GM21737 (cell line): ENCODE measurements around the gene FAM118A.
"Not testable (repeated sequence)": the region's sequence is repeated elsewhere in the genome, so short reads cannot be mapped to it uniquely, and the experiment has no call there.

ENCODE experiments used
- ATAC-seq: cut with Tn5 transposase; IDR thresholded peaks from one replicate; pipeline ENCODE4 v1.9.1; 2021; ENCODE audit warnings: mild to moderate bottlenecking, moderate library complexity; ENCODE audit not compliant: unreplicated experiment

The FAM118A gene

DNA sequence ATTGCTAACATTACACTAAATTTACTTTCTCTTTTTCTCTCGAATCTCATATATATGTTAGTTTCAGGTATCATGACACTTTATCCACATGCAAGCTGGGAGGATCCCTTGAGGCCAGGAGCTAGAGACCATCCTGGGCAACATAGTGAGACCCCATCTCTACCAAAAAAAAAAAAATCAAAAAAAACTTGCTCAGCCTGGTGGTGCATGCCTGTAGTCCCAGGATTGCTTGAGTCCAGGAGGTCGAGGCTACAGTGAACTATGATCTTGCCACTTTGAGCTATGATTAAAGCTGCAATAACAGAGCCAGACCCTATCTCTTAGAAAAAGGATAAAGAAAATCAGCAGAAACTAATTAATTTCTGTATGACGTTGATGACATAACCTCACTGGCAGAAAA, 28.7 kb upstream of the FAM118A start:
- ATAC-seq, result no peak

DNA sequence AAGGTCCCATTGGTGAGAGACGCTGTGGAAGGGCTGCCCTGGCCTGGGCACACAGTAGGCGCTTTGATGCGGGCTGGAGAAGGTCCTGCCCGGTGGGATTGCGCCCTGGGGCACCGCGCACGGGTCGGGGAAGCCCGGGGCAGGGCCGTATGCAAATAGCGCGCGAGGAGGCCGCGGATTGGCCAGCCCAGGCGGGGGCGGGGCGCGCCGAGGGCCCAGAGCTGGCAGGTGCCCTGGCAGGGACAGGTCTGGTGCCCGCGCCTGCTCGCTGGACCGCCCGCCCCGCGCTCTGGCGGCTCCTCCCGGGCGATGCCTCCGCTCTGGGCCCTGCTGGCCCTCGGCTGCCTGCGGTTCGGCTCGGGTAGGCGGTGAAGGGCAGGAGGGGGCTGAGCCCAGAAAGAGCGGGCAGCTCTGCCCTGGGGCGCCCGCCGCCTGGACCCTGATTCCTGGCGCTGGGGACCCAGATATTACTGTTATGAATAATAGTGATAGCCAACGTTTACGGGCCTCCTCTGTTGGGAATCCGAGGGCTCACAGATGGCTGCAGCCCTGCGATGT, 24.9 kb upstream of the FAM118A start, which contains the start of gene UPK3A:
Gene UPK3A (plus strand): TSS at position 245 of the 558 bp plus-strand sequence. CDS start 65 bp downstream, at position 310.
- no peak for ATAC-seq

DNA sequence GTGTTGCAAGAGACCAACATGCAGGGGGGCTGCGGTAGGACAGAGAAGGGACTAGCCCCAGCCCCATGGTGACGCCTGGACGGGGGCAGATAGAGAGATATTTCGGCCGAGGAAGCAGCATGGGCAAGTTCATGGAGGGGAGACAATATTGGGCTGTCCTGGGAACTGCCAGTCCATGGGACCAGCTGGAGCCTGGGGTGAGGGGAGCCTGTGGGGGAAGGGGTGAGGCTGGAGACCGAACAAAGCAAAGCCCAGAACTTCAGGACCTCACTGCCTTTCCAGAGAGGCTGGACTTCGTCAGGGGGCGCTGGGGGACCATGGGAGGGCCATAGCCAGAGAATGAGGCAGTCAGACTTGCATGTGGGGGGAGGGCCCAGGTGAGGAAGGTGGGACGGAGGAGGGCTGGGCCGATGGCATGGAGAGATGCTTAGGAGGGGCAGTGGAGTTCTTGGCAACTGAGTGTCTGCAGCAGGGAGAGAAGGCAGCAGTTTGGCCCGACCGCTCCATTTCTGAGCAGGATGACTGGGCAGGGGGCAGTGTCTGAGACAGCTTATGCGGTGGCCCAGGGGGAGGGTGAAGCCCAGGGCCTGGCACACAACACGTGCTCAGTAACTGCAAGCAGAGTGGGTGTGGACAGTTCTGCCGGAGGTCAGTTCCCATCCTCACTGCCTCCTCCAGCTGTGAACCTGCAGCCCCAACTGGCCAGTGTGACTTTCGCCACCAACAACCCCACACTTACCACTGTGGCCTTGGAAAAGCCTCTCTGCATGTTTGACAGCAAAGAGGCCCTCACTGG, 24.3 kb upstream of the FAM118A start:
- no peak for ATAC-seq

DNA sequence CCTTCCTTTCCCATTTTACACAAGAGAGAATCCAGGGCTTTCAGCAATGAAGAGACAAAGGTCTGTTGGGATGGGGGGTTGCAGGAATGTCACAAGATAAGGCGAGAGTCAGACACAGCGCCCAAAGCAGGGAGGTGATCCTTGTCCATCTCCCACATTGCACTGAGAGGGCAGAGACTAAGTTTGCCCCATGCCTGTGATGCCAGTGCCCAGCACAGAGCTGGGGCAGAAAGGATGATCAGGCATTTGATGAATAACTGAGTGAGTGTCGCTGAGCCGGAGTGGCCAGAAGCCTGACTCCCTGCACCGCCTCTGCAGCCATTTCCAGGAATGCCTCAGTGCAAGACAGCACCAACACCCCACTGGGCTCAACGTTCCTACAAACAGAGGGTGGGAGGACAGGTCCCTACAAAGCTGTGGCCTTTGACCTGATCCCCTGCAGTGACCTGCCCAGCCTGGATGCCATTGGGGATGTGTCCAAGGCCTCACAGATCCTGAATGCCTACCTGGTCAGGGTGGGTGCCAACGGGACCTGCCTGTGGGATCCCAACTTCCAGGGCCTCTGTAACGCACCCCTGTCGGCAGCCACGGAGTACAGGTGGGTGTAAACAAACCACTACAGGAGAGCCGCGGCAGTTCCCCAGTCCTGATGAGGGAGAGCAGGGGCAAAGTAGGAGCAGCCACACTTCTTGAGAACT, 22.7 kb upstream of the FAM118A start:
- ATAC-seq, result no peak

DNA sequence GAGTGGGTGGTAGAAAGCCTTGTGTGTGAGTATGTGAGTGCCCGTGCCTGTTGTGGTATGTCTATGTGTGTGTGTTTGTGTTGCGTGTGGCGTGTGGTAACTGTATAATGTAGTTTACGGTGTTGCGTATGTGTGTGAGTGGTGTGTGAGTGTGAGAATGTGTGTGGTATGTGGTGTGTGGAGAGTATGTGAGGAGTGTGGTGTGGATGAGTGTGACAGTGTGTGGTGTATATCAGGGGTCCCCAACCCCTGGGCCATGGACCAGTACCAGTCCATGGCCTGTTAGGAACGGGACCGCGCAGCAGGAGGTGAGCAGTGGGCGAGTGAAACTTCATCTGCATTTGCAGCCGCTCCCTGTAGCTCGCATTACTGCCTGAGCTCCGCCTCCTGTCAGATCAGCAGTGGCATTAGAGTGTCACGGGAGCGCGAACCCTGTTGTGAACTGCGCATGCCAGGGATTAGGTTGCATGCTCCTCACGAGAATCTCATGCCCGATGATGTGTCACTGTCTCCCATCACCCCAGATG, 19.3 kb upstream of the FAM118A start:
- no peak for ATAC-seq

DNA sequence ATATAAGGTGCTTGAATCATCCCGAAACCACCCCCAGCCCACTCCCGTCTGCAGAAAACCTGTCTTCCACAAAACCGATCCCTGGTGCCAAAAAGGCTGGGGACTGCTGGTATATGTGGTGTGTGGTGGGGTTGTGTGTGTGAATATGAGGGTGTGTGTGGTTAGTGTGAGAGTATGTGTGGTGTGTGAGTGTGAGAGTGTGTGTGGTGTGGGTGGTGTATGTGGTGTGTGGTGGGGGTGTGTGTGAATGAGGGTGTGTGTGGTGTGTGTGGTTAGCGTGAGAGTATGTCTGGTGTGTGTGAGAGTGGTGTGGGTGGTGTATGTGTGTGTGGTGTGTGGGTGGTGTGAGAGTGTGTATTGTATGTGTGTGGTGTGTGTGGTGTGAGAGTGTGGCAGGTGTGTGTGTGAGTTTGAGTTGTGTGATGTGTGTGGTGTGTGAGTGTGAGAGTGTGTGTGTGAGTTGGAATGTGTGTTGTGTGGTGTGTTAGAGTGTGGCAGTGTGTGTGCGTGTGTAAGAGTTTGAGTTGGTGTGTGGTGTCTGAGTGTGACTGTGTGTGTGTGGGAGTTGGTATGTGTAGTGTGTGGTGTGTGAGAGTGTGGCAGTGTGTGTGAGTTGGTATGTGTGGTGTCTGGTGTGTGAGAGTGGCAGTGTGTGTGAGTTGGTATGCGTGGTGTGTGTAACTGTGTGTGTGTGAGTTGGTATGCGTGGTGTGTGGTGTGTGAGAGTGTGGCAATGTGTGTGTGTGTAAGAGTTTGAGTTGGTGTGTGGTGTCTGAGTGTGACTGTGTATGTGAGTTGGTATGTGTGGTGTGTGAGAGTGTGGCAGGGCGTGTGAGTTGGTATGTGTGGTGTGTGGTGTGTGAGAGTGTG, 18.4 kb upstream of the FAM118A start:
- no peak for ATAC-seq

DNA sequence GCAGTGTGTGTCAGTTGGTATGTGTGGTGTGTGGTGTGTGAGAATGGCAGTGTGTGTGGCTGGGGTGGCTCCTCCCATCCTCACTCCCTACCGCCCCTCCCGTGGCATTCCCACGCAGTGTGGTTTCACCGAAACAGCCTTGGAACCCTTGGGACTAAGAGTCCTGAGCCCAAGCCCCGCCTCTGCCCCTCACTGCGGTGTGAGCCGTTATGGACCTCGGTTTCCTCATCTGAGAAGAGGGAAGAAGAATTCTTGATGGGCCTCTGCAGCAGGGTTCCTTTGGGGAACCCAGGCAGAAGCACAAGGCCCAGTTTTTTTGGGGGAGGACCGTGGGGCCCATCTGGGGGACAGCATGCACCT, 17.8 kb upstream of the FAM118A start:
- ATAC-seq, result no peak

DNA sequence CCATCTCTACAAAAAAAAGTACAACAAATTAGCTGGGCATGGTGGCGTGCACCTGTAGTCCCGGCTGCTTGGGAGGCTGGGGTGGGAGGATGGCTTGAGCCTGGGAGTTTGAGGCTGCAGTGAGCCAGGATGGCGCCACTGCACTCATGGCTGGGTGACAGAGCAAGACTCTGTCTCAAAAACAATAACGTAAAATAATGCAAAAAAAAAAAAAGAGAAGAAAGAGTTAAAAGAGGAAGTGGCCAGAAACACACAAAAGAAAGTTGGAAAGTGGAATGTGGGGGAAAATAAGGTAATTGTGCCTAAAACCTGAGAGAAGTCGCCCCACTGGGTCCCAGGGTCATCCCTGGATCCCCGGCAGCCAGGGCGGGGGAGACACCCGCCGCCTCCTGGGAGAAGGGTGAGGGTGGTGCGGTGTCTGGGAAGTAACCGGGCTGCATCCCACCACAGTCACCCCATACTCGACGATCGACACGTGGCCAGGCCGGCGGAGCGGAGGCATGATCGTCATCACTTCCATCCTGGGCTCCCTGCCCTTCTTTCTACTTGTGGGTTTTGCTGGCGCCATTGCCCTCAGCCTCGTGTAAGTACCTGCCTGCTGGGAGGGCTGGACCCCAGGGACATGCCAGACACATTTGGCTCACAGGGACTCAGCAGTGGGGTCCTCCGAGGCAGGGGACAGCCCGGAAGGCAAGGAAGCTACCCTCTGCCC, 16.8 kb upstream of the FAM118A start:
- ATAC-seq, result no peak

DNA sequence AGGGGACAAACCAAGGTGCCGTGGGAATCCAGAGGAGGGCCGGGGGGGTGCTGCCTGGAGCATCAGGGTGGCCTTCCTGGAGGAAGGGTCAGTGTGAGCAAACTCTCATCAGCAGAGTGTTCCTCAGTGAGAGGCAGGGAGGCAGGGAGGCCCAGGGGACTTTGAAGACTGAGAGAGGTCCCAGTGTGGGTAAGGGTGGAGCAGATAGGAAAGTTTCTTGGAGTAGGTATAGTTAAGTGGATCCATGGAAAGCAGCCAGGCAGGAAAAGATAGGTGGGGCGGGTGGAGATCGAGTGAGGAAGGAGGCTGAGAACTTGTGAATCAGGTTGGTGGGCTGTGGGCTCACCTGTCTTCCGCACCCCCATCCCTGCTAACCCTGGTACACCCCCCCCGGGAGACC, 15.7 kb upstream of the FAM118A start:
- ATAC-seq, result no peak

DNA sequence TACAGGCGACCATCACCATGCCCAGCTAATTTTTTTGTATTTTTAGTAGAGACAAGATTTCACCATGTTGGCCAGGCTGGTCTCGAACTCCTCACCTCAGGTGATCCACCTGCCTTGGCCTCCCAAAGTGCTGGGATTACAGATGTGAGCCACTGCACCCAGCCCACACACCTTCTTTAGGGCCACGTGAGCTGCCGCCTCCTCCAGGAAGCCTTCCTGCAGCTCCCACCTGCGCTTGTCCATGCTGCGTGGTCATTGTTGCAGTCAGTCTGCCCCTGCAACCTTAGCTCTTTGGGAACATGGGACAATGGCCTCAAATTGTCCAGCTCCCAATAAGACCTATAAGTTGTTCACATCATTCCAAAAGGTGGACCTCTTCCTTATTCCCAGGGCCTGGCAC, 14.7 kb upstream of the FAM118A start:
- not testable (repeated sequence) for ATAC-seq

DNA sequence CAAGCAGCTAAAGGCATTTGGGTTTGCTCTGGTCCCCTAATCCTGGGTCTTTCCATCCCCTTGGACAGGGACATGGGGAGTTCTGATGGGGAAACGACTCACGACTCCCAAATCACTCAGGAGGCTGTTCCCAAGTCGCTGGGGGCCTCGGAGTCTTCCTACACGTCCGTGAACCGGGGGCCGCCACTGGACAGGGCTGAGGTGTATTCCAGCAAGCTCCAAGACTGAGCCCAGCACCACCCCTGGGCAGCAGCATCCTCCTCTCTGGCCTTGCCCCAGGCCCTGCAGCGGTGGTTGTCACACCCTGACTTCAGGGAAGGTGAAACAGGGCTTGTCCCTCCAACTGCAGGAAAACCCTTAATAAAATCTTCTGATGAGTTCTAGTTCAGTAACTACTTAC, 14.2 kb upstream of the FAM118A start:
- no peak for ATAC-seq

DNA sequence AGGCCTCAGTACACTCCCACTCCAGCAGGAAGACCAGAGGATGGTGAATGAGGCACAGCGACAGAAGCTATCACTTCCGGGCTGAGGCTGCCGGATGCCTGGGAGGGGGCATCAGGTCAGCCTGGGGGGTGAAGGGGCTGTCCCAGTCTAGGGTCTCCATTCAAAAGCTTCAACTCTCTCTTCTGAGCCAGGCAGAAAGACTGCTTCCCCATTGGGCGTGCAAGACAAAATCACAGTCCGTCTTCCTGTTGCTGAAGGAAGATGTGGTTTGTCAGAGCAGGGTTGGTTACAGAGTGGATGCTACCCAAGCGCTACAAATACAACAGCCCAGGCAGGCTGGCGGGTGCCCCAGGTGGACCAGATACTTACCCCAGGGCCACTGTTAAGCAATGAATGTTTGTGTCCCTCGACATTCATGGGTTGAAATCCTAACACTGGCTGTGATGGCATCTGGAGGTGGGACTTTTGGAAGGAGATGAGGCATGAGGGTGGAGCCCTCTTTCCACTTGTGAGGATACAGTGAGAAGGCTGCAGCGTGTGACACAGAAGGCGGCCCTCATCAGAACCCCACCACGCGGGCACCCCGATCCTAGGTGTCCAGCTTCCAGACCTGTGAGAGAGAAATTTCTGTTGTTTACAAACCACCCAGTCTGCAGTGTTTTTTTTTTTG, 13.0 kb upstream of the FAM118A start:
- no peak for ATAC-seq

DNA sequence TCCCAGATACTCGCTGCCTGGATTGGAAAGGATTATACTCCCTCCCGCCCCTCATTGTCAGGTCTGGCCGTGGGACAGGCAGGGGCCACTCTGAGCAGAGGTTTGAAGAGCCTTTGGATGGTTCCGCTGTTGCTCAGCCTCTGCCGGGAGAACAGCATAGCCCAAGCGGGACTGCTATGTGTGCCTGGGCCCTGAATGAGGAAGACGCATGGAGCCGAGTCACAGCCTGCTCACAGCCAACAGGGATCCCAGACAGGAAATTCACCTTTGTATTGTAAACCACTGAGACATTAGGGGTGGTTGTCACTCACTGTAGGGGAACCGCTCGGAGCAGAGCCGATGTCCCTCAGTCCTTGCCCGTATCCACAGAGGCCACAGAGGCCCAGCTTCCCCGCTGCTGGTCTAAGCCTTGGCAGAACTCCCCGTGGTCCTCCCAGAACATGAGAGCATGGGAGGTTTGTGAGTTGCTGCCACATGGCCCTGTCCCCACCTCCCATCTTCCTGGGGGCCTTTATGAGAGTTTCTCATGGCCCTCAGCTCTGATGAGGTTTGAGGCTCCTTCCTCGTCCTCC, 10.7 kb upstream of the FAM118A start:
- no peak for ATAC-seq

DNA sequence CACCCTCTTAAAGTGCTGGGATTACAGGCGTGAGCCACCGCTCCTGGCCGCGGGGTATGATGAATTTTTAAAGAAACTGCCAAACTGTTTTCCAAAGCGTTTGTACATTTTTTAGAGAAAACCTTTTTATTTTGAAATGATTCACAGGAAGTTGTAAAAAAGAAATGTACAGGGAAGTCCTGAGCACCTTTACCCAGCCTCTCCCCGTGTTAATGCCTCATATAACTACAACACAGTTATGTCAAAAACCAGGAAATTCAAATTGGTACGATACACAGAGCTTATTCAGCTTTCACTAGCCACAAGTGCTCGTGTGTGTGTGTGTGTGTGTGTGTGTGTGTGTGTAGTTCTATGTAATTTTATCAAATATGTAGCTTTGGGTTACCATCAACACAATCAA, 7.0 kb upstream of the FAM118A start:
- ATAC-seq, result no peak

DNA sequence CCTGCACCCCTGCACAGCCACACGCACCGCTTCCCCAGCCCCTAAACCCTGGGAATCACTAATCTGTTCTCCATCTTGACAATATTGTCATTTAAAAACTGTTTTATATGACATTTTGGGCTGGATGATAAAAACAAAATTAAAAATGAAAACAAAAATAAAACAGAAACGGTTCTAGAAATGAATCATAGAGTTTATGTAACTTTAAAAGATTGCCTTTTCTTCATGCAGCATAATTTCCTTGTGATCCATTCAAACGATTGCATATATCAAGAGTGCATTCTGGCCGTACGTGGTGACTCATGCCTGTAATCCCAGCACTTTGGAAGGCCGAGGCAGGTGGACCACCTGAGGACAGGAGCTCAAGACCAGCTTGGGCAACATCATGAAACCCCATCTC, 6.6 kb upstream of the FAM118A start:
- no peak for ATAC-seq

DNA sequence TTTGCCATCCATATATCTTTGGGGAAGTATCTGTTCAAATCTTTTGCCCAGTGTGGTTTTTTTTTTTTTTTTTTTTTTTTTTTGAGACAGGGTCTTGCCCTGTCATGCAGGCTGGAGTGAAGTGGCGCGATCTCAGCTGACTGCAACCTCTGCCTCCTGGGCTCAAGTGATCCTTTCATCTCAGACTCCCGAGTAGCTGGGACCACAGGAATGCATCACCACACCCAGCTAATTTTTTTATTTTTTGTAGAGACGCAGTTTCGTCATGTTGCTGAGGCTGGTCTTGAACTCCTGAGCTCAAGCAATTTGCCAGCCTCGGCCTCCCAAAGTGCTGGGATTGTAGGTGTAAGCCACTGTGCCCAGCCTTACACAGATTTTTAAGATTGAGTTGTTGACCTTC, 4.8 kb upstream of the FAM118A start:
- ATAC-seq, result no peak

DNA sequence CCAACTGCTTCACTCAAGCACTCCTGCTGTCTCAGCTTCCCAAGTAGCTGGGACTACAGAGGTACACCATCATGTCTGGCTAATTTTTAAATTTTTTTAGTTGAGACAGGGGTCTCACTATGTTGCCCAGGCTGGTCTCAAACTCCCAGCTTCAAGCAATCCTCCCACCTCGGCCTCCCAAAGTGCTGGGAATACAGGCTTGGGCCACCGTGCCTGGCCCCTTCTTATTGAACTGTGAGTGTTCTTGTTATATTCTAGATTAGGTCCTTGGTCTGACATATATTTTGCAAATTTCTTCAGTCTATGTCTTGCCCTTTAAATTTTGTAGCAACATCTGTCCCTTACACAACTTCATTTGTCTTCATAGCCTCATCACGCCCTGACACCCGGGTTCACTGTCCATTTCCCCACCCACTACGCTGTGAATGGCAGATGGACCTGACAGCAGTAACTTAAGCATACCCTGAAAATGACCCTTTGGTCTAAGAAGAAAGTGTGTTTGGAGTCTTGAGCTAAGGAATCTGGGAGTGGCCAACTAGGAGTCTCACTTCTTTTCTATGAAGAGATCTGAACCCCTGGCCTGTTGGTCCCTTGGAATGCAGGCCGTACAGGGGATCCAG, 4.2 kb upstream of the FAM118A start:
- no peak for ATAC-seq

DNA sequence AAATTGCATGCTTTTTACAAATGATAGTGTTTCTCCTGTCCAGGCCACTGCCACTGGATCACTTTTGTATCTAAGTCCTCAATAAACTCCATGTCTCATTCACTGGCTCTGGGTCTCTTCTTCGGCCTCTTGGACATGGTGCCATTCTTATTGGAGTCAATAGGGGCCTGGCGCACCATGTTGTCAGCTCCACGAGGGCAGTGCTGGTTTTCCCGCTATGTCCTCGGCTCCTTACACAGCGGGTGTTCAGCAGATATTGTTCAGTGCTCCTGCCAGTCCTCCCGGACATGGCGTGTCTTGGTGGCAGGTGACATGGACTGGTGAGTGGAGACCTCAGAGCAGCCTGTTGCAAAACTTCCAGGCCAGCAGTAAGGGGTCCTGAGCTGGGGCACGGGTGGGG, 3.6 kb upstream of the FAM118A start:
- no peak for ATAC-seq

DNA sequence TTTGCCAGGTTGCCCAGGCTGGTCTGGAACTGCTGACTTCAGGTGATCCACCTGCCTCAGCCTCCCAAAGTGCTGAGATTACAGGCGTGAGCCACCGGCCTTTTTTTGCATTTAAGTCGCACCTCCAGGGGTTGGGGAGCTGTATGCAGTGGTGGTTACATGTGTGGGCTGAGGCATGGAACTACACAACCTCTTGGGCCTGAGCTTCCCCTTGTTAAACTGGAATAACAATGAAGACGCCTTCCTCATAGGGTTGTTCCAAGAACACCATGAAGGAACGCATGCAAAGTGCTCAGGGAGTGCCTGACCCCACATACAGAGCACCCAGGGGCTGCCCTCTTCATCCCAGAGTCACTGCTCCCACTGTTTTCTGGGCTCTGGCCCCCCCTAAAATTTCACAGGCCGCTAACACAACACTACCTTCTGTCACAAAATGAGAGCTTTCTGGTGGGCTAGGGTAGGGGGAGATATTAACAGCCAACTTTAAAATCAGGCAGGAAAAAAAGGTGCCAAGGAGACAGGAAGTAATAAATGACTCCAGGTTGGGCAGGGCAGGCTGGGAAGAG, 1.3 kb upstream of the FAM118A start:
- no peak for ATAC-seq
